Measurements from ENCODE around the gene RBBP7.

RBBP7 gene

DNA sequence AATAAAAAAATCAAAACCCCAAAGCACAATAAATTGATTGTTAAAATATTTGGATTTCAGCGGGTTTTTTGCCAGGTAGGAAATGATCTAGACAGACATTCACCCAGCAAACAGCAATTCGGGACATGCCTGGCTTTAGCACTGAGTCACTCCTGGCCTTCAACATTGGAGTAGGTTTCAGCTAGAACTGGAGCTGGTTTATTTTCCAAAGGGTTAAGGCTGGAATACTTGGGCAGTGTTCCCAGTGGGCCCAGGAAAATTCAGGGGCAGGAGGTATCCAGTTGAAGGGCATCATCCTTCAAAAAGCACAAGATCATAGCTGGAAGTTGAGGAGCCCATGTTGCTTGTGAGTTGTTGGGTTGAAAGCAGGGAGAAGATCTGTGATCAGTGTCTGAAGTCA lies 42.9 kb downstream of the RBBP7 start:
- no peak for DNase-seq

DNA sequence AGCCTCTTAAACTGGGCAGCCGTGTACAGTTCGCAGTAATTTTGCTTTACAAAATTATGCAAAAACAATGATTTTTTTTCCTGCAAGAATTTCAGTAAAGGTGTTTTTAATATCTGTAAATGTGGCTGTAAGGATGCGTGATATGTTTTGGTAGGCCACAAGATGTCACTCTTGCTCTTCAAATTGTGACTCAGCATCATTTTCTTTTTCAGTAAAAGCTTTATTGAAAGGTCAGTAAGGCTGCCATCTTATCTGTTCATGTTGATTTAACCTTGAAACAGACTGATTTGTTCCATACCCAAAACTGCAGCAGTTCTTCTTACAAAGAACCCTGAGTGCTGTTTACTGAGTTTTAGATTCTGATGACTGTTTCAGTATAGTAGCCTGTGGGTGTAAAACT lies 44.0 kb downstream of the RBBP7 start:
- peak in 1 of 58 donors; percentile 41 for DNase-seq

DNA sequence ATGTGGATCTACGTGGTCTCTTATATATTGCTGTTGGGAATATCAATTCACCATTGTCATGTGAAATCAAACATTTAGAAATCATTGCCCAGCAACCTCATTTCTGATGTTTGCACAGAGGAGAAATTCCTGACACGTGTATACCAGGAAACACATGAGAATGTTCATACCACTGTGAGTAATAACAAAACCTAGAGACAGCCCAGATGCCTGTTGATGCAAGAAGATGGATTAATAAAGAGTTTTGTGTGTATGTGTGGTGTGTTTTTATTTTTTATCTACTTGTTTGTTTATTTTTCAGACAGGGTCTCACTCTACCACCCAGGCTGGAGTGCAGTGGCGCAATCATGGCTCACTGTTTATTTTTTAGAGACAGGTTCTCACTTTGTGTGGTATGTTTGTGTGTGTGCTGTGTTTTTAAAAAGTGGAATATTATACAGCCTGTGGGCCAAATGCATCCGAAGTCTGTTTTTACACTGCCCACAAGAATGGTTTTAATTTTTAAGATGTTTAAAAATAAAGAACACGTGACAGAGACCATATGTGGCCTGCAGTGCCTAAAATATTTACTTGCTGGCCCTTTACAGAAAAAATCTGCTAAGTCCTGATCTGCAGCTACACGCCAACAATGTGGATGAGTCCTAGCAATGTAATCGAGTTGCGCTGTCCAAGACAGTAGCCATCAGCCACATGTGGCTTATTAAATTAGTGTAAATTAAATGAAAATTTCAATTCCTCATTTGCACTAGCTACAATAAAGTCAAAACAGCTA lies 44.7 kb downstream of the RBBP7 start:
- no peak for DNase-seq

DNA sequence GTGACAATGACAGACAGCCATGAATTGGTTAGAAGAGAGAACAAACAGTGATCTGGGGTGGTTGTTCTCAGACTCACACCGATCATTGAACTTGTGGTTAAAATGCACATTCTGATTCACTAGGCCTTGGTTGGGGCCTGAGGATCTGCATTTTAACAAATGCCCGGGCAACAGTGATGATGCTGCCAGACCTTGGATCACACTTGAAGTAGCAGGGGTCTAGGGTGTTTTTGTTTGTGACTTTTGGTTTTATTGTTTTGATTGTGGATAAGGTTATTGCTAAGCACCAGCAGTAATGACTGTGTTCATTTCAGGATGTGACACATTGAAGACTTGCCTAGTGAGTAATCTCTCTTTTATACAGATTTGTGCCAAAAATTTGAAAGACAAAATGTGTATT lies 47.4 kb downstream of the RBBP7 start:
- no peak for DNase-seq

DNA sequence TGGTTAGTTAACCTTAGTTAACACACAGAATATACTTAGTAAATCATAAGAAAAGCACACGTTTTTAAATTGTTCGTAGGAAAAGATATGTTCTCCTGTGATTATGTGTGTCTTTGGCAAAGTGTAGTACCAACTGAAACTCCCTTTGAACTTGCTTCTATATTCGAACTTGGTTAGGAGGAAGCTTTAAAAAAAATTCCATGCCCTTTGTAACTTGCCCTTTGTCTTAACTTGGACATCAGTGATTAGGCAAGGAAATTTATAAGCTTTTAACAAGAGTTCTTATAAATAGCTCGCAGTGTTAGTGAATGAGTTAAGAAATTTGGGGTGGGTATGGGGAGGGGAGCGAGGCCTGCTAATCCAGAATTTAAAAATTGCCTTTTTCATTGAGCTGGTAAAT lies 50.5 kb downstream of the RBBP7 start:
- no peak for DNase-seq

DNA sequence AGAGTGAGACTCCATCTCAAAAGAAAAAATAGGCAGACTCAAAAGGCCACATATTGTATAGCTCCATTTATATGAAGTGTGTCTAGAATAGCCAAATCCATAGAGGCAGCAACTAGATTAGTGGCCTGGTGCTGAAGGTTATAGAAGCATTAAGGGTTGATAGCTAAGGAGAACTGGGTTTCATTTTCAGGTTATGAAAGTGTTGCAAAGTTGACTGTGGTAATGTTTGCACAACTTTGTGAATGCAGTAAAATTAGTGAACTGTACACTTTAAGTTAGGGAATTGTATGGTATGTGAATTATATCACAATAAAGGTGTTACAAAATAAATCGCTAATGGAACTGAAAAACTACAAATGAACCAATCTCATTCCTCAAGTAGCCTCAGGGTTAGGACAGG lies 55.6 kb downstream of the RBBP7 start:
- DNase-seq: no peak

DNA sequence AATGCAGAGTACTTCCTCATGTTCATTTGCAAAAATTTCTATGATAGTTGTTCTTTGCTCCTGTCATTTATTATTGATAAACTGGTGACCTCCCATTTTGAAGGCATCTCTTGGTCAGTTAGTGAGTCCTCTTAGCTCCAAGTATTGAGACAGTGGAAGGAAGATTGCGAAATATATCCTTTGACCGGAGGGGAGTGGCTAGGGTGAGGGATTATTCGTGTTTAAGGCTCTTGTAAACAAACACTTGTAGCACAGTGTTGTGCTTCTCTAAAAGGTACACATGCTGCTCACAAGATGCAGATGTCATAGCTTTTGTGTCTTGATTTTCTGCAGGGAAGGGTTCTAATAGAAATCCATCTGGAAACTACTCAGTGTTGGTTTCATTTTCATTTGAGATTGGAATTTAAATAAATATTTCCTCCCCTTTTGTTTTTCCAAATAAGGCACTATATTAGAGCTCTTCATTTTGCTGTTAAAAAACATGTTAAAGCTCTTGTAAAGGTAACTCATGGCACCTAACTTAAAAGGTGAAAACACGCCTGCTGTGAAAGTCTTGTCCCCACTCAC lies 62.1 kb downstream of the RBBP7 start:
- no peak for DNase-seq

DNA sequence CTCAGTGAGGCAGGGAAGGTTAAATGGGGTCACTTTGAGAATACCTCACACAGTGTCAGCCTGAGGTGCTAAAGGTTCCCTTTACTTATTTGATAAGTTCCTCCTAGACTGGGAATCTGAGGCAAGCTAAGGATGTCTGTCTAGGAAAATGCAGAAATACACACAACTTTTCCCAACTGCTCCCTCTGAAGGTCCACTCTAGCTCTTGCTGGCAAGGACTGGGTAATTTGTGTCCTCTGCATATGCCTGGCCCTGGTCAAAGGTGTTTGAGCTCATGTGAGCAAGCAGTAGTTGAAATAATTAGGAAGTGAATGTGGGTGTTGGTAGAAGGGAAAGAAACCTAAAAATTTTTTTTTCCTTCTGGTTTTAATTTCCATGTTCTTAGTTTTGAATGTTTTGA lies 62.6 kb downstream of the RBBP7 start:
- no peak for DNase-seq

DNA sequence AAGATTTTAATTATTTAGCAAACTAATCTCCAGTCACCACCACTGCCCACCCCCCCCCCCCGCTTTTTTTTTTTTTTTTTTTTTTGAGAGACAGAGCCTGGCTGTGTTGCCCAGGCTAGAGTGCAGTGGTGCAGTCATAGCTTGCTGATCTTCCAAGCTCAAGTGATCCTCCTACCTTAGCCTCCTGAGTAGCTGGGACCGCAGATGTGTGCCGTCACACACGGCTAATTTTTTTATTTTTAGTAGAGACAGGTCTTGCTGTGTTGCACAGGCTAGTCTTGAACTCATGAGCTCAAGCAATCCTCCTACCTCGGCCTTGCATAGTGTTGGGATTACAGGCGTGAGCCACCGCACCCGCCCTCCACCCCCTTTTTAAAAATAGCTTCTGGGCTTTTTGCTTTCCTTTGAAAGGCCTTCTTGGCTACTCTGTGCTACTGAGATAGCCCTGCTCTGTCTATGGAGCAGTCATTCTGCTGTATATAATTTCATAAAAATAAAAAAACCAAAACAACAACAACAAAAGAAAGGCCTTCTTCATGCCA lies 65.2 kb downstream of the RBBP7 start:
- no peak for DNase-seq

DNA sequence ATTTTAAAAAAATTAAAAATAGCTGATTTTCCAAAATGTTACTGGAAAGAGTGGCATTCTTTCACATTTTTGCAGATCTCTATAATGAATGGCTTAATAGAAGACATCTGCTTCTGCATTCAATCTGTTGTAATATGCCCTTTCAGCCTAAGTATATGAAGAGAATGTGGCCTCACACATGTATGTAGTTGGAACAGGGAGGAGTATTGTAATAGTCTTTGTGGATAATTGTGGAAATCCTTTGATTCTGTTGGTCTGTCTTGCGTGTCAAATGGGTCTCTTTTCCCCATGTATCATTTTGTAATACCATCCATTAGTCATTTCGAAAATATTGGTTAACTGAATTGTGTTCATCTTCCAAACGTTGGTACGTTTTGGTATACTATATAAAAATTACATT lies 72.3 kb downstream of the RBBP7 start:
- no peak for DNase-seq

DNA sequence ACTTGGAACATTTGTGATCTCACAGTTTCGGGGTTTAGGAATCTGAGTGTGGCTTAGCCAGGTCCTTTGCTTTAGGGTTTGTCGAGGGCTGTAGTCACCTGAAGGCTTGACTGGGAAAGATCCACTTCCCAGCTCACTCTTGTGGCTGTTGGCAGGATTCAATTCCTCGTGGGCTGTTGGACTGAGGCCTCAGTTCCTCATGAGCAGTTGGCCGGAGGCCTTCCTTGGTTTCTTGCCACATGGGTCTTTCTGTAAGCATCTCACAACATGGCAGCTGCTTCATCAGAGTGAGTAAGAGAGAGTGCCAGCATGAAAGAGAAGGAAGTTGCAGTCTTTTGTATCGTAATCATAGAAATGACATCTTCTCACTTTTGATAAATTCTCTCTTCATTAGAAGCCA lies 72.8 kb downstream of the RBBP7 start:
- peak in 35 of 58 donors; percentile 0 to 42 (median 6) for DNase-seq

DNA sequence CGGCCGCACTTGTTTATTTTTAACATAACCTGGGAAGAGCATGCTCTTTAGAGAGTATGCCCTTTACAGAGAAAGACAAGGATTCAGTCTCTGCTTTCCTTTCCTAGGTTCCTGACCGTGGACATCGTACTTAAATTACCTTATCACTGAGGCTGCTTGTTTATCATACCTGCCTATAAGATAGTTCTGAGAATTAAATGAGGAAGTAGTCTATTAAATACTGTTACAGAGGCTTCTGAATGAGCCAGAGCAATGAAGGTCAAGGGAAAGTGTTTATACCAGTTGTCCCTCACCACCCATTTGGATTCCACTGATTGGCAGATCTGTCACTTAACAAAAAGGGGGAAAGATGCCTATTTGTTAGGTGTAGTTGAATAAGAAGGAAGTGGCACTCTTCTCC lies 73.9 kb downstream of the RBBP7 start:
- DNase-seq: no peak
